Measurements from ENCODE around the gene CSF2RB. TPM values are rescaled to one million over a fixed set of nuclear protein-coding genes. Genes with fewer than 3 reads are reported as not detected.

The CSF2RB gene
- total RNA-seq, 1 experiment from 2014 or later, result 0.07 TPM

DNA sequence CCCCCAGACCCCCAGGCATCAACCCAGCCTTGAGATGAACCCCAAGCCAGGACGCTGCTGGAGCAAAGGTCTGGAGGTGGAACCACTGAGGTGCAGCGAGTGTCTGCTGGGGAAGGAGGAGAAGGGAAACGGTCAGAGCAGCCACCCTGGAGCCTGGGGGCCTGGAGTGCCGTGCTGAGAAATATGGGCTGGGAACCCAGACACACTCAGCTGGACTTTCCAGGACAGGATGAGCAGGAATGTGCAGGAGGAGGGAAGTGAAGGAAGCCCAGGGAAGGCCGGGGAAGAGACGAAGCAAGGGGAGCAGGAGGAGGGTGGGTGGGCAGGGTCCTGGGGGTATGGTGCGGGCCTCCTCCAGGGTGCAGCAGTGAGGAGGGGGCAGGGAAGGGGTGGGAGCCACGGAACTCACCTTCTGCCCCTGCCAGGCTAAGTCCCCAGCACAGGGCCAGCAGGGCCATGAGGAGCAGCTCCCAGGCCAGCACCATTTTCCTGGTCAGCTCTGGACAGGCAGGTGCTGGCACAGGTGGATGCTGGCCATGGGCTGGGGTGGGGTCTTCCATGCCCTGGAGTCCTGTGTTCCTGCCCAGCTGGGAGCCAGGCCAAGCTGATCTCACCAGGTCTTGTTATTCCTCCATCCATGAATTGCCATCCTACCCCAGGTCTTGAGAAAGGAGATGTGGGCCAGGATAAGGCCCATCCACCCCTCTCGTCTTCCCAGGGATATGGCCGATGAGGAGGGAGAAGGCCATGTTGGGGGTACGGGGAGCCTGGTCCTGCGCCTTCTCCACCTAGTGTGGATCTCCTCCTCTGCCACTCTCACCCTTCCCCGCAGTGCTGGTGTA is 40.0 kb downstream of the CSF2RB start (continued):
- TF ChIP-seq ARID4B (CRISPR knock-in tag; IDR thresholded peaks at IDR 0.05; ENCODE audit: borderline replicate concordance), result no peak
- TF ChIP-seq, protein P1, sequence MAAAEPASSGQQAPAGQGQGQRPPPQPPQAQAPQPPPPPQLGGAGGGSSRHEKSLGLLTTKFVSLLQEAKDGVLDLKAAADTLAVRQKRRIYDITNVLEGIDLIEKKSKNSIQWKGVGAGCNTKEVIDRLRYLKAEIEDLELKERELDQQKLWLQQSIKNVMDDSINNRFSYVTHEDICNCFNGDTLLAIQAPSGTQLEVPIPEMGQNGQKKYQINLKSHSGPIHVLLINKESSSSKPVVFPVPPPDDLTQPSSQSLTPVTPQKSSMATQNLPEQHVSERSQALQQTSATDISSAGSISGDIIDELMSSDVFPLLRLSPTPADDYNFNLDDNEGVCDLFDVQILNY (CRISPR knock-in tag; IDR thresholded peaks at IDR 0.05), result no peak
- no peak for TF ChIP-seq SMAD3 (CRISPR knock-in tag; IDR thresholded peaks at IDR 0.05; ENCODE audit: borderline replicate concordance)
- no peak for TF ChIP-seq HMGXB4 (CRISPR knock-in tag; IDR thresholded peaks at IDR 0.05)
- TF ChIP-seq HMGA2 (CRISPR knock-in tag; IDR thresholded peaks at IDR 0.05), result no peak
- TF ChIP-seq EMX1 (CRISPR knock-in tag; IDR thresholded peaks at IDR 0.05), result no peak

DNA sequence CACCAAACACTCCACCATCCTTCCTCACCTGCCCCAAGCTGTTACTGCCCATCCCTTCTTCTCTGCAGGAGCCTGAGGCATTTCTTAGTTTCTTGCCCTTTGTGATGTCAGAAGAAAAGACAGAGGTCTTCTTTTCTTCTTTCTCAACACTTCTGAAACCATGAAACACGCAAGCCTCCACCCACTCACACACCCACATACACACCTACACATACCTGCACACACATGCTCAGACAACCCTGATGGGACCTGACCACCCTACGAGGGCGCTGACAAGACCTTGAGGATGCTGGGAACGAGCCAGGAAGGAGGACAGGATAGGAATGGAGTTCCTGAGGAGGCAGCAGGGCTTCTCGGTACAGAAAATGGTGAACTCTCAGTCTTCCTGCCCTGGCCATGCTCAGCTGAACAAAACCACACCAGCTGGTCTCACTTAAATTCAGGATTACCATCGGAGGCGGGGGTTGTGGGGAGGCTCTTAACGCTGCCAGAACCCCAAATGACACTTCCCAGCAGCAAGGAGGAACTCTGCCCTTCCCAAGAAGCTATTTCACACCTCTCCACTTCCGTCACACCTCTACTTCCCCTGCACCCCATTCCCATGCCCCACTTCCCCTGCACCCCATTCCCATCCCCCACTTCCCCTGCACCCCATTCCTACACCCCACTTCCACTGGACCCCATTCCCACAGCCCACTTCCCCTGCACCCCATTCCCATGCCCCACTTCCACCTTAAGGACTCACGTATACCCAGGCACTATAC is 41.0 kb downstream of the CSF2RB start:
- POLR2A ChIA-PET, result no interaction called here
- TF ChIP-seq ZNF219 (CRISPR knock-in tag; IDR thresholded peaks at IDR 0.05; ENCODE audit: borderline replicate concordance) (no peak), NR1H2 (CRISPR knock-in tag; IDR thresholded peaks at IDR 0.05) (no peak), MYBL2 (CRISPR knock-in tag; IDR thresholded peaks at IDR 0.05) (no peak), ZNF281 (CRISPR knock-in tag; IDR thresholded peaks at IDR 0.05) (no peak), PRRX2 (CRISPR knock-in tag; IDR thresholded peaks at IDR 0.05) (no peak), SMAD3 (CRISPR knock-in tag; IDR thresholded peaks at IDR 0.05; ENCODE audit: borderline replicate concordance) (no peak), ZNF138 (CRISPR knock-in tag; conservative IDR thresholded peaks at IDR 0.05) (no peak), ESRRA (CRISPR knock-in tag; IDR thresholded peaks at IDR 0.05; ENCODE audit: borderline replicate concordance) (no peak), TP53 (CRISPR knock-in tag; IDR thresholded peaks at IDR 0.05) (no peak)
- TF ChIP-seq, protein P2, sequence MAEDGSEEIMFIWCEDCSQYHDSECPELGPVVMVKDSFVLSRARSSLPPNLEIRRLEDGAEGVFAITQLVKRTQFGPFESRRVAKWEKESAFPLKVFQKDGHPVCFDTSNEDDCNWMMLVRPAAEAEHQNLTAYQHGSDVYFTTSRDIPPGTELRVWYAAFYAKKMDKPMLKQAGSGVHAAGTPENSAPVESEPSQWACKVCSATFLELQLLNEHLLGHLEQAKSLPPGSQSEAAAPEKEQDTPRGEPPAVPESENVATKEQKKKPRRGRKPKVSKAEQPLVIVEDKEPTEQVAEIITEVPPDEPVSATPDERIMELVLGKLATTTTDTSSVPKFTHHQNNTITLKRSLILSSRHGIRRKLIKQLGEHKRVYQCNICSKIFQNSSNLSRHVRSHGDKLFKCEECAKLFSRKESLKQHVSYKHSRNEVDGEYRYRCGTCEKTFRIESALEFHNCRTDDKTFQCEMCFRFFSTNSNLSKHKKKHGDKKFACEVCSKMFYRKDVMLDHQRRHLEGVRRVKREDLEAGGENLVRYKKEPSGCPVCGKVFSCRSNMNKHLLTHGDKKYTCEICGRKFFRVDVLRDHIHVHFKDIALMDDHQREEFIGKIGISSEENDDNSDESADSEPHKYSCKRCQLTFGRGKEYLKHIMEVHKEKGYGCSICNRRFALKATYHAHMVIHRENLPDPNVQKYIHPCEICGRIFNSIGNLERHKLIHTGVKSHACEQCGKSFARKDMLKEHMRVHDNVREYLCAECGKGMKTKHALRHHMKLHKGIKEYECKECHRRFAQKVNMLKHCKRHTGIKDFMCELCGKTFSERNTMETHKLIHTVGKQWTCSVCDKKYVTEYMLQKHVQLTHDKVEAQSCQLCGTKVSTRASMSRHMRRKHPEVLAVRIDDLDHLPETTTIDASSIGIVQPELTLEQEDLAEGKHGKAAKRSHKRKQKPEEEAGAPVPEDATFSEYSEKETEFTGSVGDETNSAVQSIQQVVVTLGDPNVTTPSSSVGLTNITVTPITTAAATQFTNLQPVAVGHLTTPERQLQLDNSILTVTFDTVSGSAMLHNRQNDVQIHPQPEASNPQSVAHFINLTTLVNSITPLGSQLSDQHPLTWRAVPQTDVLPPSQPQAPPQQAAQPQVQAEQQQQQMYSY (CRISPR knock-in tag; IDR thresholded peaks at IDR 0.05), result no peak
- ATAC-seq, result no peak
- H3K4me3 Mint-ChIP-seq, result no peak overlapping the region
- H3K27me3 Mint-ChIP-seq (ENCODE audit: low read depth), result peaks cover 15% of the 10 kb centered on the region
- DNase-seq (ENCODE audit: low spot score), result no peak
- H3K4me1 Mint-ChIP-seq, result no peaks in the 10 kb centered on the region
- H3K9me3 Mint-ChIP-seq, result peaks cover 30% of the 10 kb centered on the region
- CTCF ChIA-PET, result interaction anchor here (1.3 kb wide), 1 partner anchor 24 kb away, joined by 3 read pairs; no protein-coding TSS in a partner anchor
- H3K27ac Mint-ChIP-seq, result no peak overlapping the region
- H3K36me3 Mint-ChIP-seq, result peaks cover 13% of the 10 kb centered on the region; the same call in 1 of the 2 replicates
